Gastrocnemius medialis (tissue), 4 donors: ENCODE results near the gene COL4A1. TPM values are rescaled to one million over a fixed set of nuclear protein-coding genes. Genes with fewer than 3 reads are reported as not detected.

ENCODE experiments used
- ATAC-seq, 2 donors: fragments of 150-250 bp; one replicate each; pipeline ENCODE4 v1.9.1; 2016
- DNase-seq, 2 donors: peaks; one replicate each; pipeline ENCODE4 v3.0.0-alpha.2; 2019
- H3K27ac ChIP-seq, 4 donors: fragments of 200-600 bp; sonication (generic); 1 replicate in 1 of 4; 2 replicates in 3 of 4; pipeline ENCODE4 v1.5.1; 2016 to 2018; ENCODE audit warnings: mild to moderate bottlenecking in 2 of 4, moderate library complexity in 1 of 4
- H3K27me3 ChIP-seq, 3 donors: fragments of 200-600 bp; sonication (generic) in 2 of 3; 1 replicate in 1 of 3; 2 replicates in 2 of 3; pipeline versions ENCODE4 v1.5.1 to v1.6.0; 2016 to 2019; ENCODE audit warnings: mild to moderate bottlenecking in 1 of 3, moderate library complexity in 1 of 3
- H3K36me3 ChIP-seq, 2 donors: fragments of 200-600 bp; sonication (generic) in 1 of 2; one replicate each; pipeline ENCODE4 v1.5.1; 2017 to 2018
- H3K4me1 ChIP-seq, 2 donors: fragments of 200-600 bp; sonication (generic) in 1 of 2; one replicate each; pipeline ENCODE4 v1.5.1; 2016 to 2017; ENCODE audit warnings: mild to moderate bottlenecking in 2 of 2
- H3K4me3 ChIP-seq, 4 donors: fragments of 200-600 bp; sonication (generic) in 3 of 4; 1 replicate in 1 of 4; 2 replicates in 3 of 4; pipeline ENCODE4 v1.5.1; 2016 to 2019; ENCODE audit warnings: mild to moderate bottlenecking in 2 of 4
- H3K9me3 ChIP-seq, 3 donors: fragments of 200-600 bp; sonication (generic) in 2 of 3; 1 replicate in 1 of 3; 2 replicates in 2 of 3; pipeline ENCODE4 v1.5.1; 2016 to 2019
- POLR2A ChIP-seq, 2 donors: fragments of 450-650 bp; IDR thresholded peaks; one replicate each; pipeline ENCODE4 v1.6.1; 2017; ENCODE audit warnings: antibody characterized with exemption in 2 of 2, mild to moderate bottlenecking in 2 of 2, moderate library complexity in 2 of 2
- in situ Hi-C, 4 donors: fragments of 200-750 bp; cut with MboI; loops; one replicate each; pipeline versions ENCODE4 v1.15.0 to v1.8.0; 2017; ENCODE audit warnings: low sequenced_read_pairs in 4 of 4
- intact Hi-C: fragments of 100-400 bp; cut with DNase I; formaldehyde crosslinking; loops from one replicate; pipeline ENCODE4 v1.15.1; 2023; ENCODE audit warnings: low total_unique reads
- total RNA-seq, 4 donors: library from RNA; depleted of rRNA; stranded (reverse); fragments of >200 nt; gene quantifications; one replicate each; pipeline versions ENCODE4 v1.1.0 to v1.2.3, GENCODE V29; 2016
- TF ChIP-seq, protein P1 (sequence below), 5 experiments: fragments of 450-650 bp in 3 of 5; fragments of 200-600 bp in 2 of 5; sonication (generic) in 2 of 5; IDR thresholded peaks in 4 of 5; conservative IDR thresholded peaks in 1 of 5; 1 replicate in 4 of 5; 2 replicates in 1 of 5; pipeline ENCODE4 v1.5.1; 2016 to 2019; ENCODE audit warnings: antibody characterized with exemption in 5 of 5, mild to moderate bottlenecking in 3 of 5, moderate library complexity in 3 of 5

Gene COL4A1
- total RNA-seq, 4 donors from 2014 or later: 60.5 to 127 (median 120) TPM

DNA sequence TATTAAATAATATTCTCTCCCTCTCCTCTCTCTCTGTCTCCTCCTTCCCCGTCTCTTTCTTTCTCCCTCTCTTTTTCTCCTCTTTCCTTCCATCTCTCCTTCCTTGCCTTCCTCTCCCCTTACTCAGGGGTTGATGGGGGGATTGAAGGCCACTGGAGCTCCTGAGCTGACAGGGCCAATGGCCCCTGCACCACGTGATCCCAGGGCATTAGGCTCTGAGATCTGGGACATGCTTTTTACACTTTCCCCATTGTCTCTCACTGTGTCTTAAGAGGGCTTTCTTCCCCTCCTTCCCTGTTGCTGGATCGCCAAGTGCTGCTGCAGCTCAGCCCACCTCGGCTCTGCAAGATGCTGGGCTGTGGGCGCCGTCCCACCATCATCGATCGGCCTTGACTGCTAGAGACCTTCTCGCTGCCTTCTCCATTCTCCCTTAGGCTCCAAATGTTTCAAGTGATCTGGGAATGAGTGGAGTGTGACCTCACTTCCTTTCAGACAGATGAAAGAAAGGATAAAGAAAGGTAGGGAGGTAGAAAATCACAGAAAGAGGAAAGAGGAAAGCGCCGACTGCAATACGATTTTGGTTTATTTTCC is 42.2 kb downstream of the COL4A1 start:
- no peak for TF ChIP-seq POLR2A (IDR thresholded peaks at IDR 0.05)
- TF ChIP-seq, protein P1, sequence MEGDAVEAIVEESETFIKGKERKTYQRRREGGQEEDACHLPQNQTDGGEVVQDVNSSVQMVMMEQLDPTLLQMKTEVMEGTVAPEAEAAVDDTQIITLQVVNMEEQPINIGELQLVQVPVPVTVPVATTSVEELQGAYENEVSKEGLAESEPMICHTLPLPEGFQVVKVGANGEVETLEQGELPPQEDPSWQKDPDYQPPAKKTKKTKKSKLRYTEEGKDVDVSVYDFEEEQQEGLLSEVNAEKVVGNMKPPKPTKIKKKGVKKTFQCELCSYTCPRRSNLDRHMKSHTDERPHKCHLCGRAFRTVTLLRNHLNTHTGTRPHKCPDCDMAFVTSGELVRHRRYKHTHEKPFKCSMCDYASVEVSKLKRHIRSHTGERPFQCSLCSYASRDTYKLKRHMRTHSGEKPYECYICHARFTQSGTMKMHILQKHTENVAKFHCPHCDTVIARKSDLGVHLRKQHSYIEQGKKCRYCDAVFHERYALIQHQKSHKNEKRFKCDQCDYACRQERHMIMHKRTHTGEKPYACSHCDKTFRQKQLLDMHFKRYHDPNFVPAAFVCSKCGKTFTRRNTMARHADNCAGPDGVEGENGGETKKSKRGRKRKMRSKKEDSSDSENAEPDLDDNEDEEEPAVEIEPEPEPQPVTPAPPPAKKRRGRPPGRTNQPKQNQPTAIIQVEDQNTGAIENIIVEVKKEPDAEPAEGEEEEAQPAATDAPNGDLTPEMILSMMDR (IDR thresholded peaks at IDR 0.05 in 4 of 5, conservative IDR thresholded peaks at IDR 0.05 in 1 of 5): no peak
- intact Hi-C loops (loop anchor here (5.0 kb wide), 1 partner anchor 38 kb away; no protein-coding TSS in a partner anchor), in situ Hi-C loops (no loop called here)
- Histone ChIP-seq H3K9me3 (no peaks in the 10 kb centered on the region), H3K4me3 (no peak overlapping the region), H3K27ac (peak overlapping the region; percentile 49 to 70 (median 68)), H3K36me3 (no peaks in the 10 kb centered on the region), H3K27me3 (peaks cover 0 to 21% (median 10%) of the 10 kb centered on the region in 3 donors), H3K4me1 (peaks cover 54 to 62% of the 10 kb centered on the region in 2 donors)
- DNase-seq (no peak), ATAC-seq (no peak)

DNA sequence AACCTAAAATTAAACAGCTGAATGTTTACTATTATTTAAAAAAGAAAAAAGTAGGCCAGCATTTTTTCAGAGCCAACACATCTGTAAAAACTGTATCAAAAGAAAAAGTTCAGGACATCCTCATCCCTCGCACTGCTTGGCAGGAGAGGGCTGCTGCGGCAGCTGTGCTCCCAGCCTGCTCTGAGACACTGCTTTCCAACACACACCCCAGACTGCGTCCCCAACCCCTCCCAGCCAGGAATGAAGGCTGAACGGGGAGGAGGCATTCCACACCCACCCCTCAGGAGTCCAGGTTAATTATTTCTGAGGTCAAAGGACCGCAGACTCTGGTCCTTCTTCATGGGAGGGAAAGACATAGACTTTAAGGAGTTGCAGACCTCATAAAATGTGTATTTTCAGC is 43.1 kb downstream of the COL4A1 start:
- TF ChIP-seq, protein P1 (IDR thresholded peaks at IDR 0.05 in 4 of 5, conservative IDR thresholded peaks at IDR 0.05 in 1 of 5): no peak
- H3K4me1 ChIP-seq: peaks cover 54 to 65% of the 10 kb centered on the region in 2 donors
- peak overlapping the region; percentile 49 to 70 (median 68) for H3K27ac ChIP-seq
- no peak overlapping the region for H3K4me3 ChIP-seq
- no peaks in the 10 kb centered on the region for H3K36me3 ChIP-seq
- H3K9me3 ChIP-seq: no peaks in the 10 kb centered on the region
- ATAC-seq (peak in 1 of 2 donors; percentile 22), DNase-seq (no peak)
- intact Hi-C loops (no loop called here), in situ Hi-C loops (no loop called here)
- peaks cover 0 to 21% (median 10%) of the 10 kb centered on the region in 3 donors for H3K27me3 ChIP-seq

DNA sequence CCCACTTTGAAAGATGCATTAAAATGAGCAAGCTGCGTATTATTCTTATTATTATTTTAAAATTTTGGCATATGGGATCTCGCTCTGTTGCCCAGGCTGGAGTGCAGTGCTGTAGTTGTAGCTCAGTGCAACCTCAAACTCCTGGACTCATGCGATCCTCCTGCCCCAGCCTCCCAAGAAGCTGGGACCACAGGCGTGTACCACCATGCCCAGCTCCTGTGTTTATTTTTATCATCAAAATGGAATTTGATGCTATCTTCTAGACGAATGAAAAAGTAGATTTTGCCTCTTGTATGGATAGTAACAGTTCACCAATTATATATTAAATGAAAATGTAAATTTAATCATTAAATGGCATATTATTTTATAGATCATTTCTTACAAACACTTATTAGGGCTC is 43.6 kb downstream of the COL4A1 start:
- TF ChIP-seq, protein P1 (IDR thresholded peaks at IDR 0.05 in 4 of 5, conservative IDR thresholded peaks at IDR 0.05 in 1 of 5): no peak
- TF ChIP-seq POLR2A (IDR thresholded peaks at IDR 0.05): no peak
- Histone ChIP-seq H3K4me1 (peaks cover 50 to 66% of the 10 kb centered on the region in 2 donors), H3K27ac (peak overlapping the region; percentile 29 to 70 (median 68)), H3K4me3 (no peak overlapping the region), H3K36me3 (no peaks in the 10 kb centered on the region), H3K9me3 (no peaks in the 10 kb centered on the region), H3K27me3 (peaks cover 0 to 17% (median 10%) of the 10 kb centered on the region in 3 donors)
- in situ Hi-C loops (no loop called here), intact Hi-C loops (no loop called here)
- ATAC-seq (no peak), DNase-seq (no peak)

DNA sequence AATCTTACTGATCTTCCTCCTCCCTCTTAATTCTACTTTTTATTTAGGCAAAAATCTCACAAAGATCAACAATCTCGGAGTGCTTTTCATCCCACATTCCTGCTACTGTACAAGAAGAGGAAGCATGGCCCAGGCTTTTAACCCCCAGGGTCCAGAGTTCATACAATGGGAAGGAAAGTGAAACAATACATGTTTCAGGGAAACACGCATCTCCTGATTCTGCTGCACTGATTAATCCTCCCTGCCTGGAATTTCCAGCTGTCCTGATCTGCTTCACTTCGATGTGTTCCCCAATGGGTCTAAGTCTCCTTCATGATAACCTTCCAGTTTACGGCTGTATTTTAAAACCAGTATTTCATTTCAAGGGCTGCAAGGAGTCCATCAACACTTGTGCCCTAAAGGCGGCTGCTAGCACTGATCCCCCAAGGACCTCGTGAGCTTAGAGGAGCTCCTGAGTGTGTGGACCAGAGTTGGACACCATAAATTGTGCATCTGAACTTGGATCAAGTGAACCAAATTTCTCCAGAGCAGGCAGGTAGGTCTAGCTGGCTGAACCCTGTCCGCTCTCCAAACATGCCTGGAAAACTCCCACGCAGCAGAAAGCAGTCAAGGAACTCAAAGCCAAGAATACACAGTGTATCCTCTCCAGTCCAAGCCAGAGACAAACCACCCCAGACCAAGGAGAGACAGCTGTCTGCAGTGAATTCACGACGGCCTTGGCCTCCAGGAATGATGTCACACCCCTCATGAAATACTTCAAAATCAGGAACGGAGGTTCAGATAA is 44.3 kb downstream of the COL4A1 start:
- Histone ChIP-seq H3K27ac (peak overlapping the region; percentile 48 to 70 (median 68)), H3K4me1 (peaks cover 50 to 61% of the 10 kb centered on the region in 2 donors), H3K9me3 (no peaks in the 10 kb centered on the region), H3K36me3 (no peaks in the 10 kb centered on the region), H3K4me3 (no peak overlapping the region), H3K27me3 (peaks cover 0 to 17% (median 10%) of the 10 kb centered on the region in 3 donors)
- in situ Hi-C loops: no loop called here
- ATAC-seq (no peak), DNase-seq (no peak)
- intact Hi-C loops: no loop called here
- TF ChIP-seq POLR2A (IDR thresholded peaks at IDR 0.05): no peak
- TF ChIP-seq, protein P1 (IDR thresholded peaks at IDR 0.05 in 4 of 5, conservative IDR thresholded peaks at IDR 0.05 in 1 of 5): no peak
